Thymus (tissue), 14 donors: ENCODE data around the gene SERINC5. TPM values are rescaled to one million over a fixed set of nuclear protein-coding genes. Genes with fewer than 3 reads are reported as not detected.
A peak's percentile ranks its signal among the peaks of the same experiment; 100 is the strongest.
"Not testable (repeated sequence)": the region's sequence is repeated elsewhere in the genome, so short reads cannot be mapped to it uniquely, and the experiment has no call there.

Experiments used
- DNase-seq, 9 donors: peaks; one replicate each; pipeline ENCODE4 v3.0.0-alpha.2; 2013; ENCODE audit warnings: low spot score in 9 of 9, low read depth in 6 of 9, missing footprints in 1 of 9
- H3K27ac ChIP-seq, 2 donors: one replicate each; pipeline ENCODE4 v1.5.1; 2013; ENCODE audit warnings: control low read depth in 1 of 2, low read depth in 1 of 2, low read length in 1 of 2, mild to moderate bottlenecking in 1 of 2, moderate library complexity in 1 of 2
- H3K27me3 ChIP-seq, 2 donors: one replicate each; pipeline ENCODE4 v1.5.1; 2013; ENCODE audit warnings: low read length in 1 of 2; ENCODE audit not compliant: control insufficient read depth in 2 of 2, insufficient read depth in 1 of 2
- H3K36me3 ChIP-seq, 2 donors: one replicate each; pipeline ENCODE4 v1.5.1; 2013; ENCODE audit warnings: low read length in 1 of 2, mild to moderate bottlenecking in 1 of 2, moderate library complexity in 1 of 2; ENCODE audit not compliant: control insufficient read depth in 2 of 2, insufficient read depth in 2 of 2
- H3K4me1 ChIP-seq, 2 donors: one replicate each; pipeline ENCODE4 v1.5.1; 2013; ENCODE audit warnings: low read length in 2 of 2; ENCODE audit not compliant: control insufficient read depth in 2 of 2, insufficient read depth in 2 of 2
- H3K4me3 ChIP-seq, 2 donors: one replicate each; pipeline ENCODE4 v1.5.1; 2013; ENCODE audit warnings: low read length in 2 of 2, control low read depth in 1 of 2, mild to moderate bottlenecking in 1 of 2
- H3K9me3 ChIP-seq, 2 donors: one replicate each; pipeline ENCODE4 v1.5.1; 2013; ENCODE audit warnings: low read length in 1 of 2, mild to moderate bottlenecking in 1 of 2; ENCODE audit not compliant: control insufficient read depth in 2 of 2, insufficient read depth in 1 of 2
- WGBS: extraction: QIAGEN DNeasy Blood & Tissue Kit; methylation state at CpG from one replicate; pipeline ENCODE4 v1.1.7; 2013; 5-methylcytosine and 5-hydroxymethylcytosine counted together
- long read RNA-seq, 10 donors: transcript quantifications; one replicate each; lab custom pipeline, GENCODE V29; 2026
- polyA plus RNA-seq: library from polyadenylated mRNA; stranded (reverse); fragments of 200-250 nt; gene quantifications from one replicate; pipeline ENCODE4 v1.2.3, GENCODE V29; 2013
- total RNA-seq: library from RNA; stranded (reverse); fragments of 120-200 nt; gene quantifications from one replicate; pipeline ENCODE4 v1.2.4, GENCODE V29; 2013
- donor health status: healthy.

Gene SERINC5
- 14.7 TPM for total RNA-seq
- 7.1 TPM for polyA plus RNA-seq
- long read RNA-seq, donor 1 = 0 reads
- long read RNA-seq, donor 2 = 0 reads
- long read RNA-seq, donor 3, full-length matches to known transcripts = 8 of 8 reads
- long read RNA-seq, donor 3, partial matches to known transcripts = 0 of 8 reads
- long read RNA-seq, donor 3, other reads (novel, unspliced or antisense) = 0 of 8 reads
- long read RNA-seq, donor 4, full-length matches to known transcripts = 4 of 4 reads
- long read RNA-seq, donor 4, partial matches to known transcripts = 0 of 4 reads
- long read RNA-seq, donor 4, other reads (novel, unspliced or antisense) = 0 of 4 reads
- long read RNA-seq, donor 5, full-length matches to known transcripts = 6 of 6 reads
- long read RNA-seq, donor 5, partial matches to known transcripts = 0 of 6 reads
- long read RNA-seq, donor 5, other reads (novel, unspliced or antisense) = 0 of 6 reads
- long read RNA-seq, donor 6, full-length matches to known transcripts = 4 of 4 reads
- long read RNA-seq, donor 6, partial matches to known transcripts = 0 of 4 reads
- long read RNA-seq, donor 6, other reads (novel, unspliced or antisense) = 0 of 4 reads
- long read RNA-seq, donor 7, full-length matches to known transcripts = 9 of 9 reads
- long read RNA-seq, donor 7, partial matches to known transcripts = 0 of 9 reads
- long read RNA-seq, donor 7, other reads (novel, unspliced or antisense) = 0 of 9 reads
- long read RNA-seq, donor 8, full-length matches to known transcripts = 1 of 1 reads
- long read RNA-seq, donor 8, partial matches to known transcripts = 0 of 1 reads
- long read RNA-seq, donor 8, other reads (novel, unspliced or antisense) = 0 of 1 reads
- long read RNA-seq, donor 9, full-length matches to known transcripts = 5 of 5 reads
- long read RNA-seq, donor 9, partial matches to known transcripts = 0 of 5 reads
- long read RNA-seq, donor 9, other reads (novel, unspliced or antisense) = 0 of 5 reads
- long read RNA-seq, donor 10, full-length matches to known transcripts = 9 of 9 reads
- long read RNA-seq, donor 10, partial matches to known transcripts = 0 of 9 reads
- long read RNA-seq, donor 10, other reads (novel, unspliced or antisense) = 0 of 9 reads

GRCh38 chr5:80255811-80256712 lies at the start of gene SERINC5:
SERINC5 (minus strand) TSS chr5:80256048; CDS start chr5:80255922, 126 bp downstream.
- Histone ChIP-seq H3K36me3 (no peaks in the 10 kb centered on the region), H3K4me1 (peaks cover 21 to 44% of the 10 kb centered on the region in 2 donors), H3K4me3 (peak within 1 kb of the TSS; percentile 85 to 99), H3K27me3 (no peaks in the 10 kb centered on the region), H3K9me3 (no peaks in the 10 kb centered on the region), H3K27ac (peak within 1 kb of the TSS; percentile 98 to 99)
- WGBS = 1% methylated on average over 87 of the region's 87 CpGs
- peak in 8 of 9 donors; percentile 60 to 91 (median 78) for DNase-seq

- Histone ChIP-seq H3K36me3 (no peaks in the 10 kb centered on the region), H3K27ac (no peak overlapping the region), H3K4me1 (no peaks in the 10 kb centered on the region), H3K27me3 (no peaks in the 10 kb centered on the region), H3K9me3 (no peaks in the 10 kb centered on the region), H3K4me3 (no peak overlapping the region)
- no peak for DNase-seq
- 96% methylated on average over 11 of the region's 11 CpGs for WGBS
Observed at GRCh38 chr5:80302636-80303035, 46.8 kb upstream of the SERINC5 start.

- H3K4me3 ChIP-seq, DNase-seq: not testable (repeated sequence)
Observed at GRCh38 chr5:80301342-80301741, 45.5 kb upstream of the SERINC5 start.

GRCh38 chr5:80300796-80301195 lies 44.9 kb upstream of the SERINC5 start:
- not testable (repeated sequence) for H3K4me1 ChIP-seq, H3K27me3 ChIP-seq, H3K4me3 ChIP-seq, H3K27ac ChIP-seq, H3K9me3 ChIP-seq, H3K36me3 ChIP-seq, DNase-seq
- WGBS = 98% methylated on average over 20 of the region's 27 CpGs

More at GRCh38 chr5:80301342-80301741, 45.5 kb upstream of the SERINC5 start:
- H3K27me3 ChIP-seq, H3K9me3 ChIP-seq, H3K4me1 ChIP-seq, H3K36me3 ChIP-seq, H3K27ac ChIP-seq: not testable (repeated sequence)
- 98% methylated on average over 20 of the region's 34 CpGs for WGBS

- DNase-seq = no peak
- Histone ChIP-seq H3K27me3 (no peaks in the 10 kb centered on the region), H3K27ac (no peak overlapping the region), H3K36me3 (no peaks in the 10 kb centered on the region), H3K4me3 (no peak overlapping the region), H3K9me3 (no peaks in the 10 kb centered on the region), H3K4me1 (no peaks in the 10 kb centered on the region)
- WGBS = 85% methylated on average over 8 of the region's 8 CpGs
Observed at GRCh38 chr5:80300125-80300524, 44.3 kb upstream of the SERINC5 start.

GRCh38 chr5:80299601-80300000 lies 43.8 kb upstream of the SERINC5 start:
- Histone ChIP-seq H3K9me3 (no peaks in the 10 kb centered on the region), H3K4me3 (no peak overlapping the region), H3K27me3 (no peaks in the 10 kb centered on the region), H3K27ac (no peak overlapping the region), H3K4me1 (no peaks in the 10 kb centered on the region), H3K36me3 (no peaks in the 10 kb centered on the region)
- 98% methylated on average over 8 of the region's 8 CpGs for WGBS
- no peak for DNase-seq

- H3K27me3 ChIP-seq = no peaks in the 10 kb centered on the region
- H3K27ac ChIP-seq = no peak overlapping the region
- whole genome bisulfite sequencing = 87% methylated on average over 6 of the region's 6 CpGs
- H3K36me3 ChIP-seq = no peaks in the 10 kb centered on the region
- no peak overlapping the region for H3K4me3 ChIP-seq
- DNase-seq = no peak
- H3K4me1 ChIP-seq = no peaks in the 10 kb centered on the region
- no peaks in the 10 kb centered on the region for H3K9me3 ChIP-seq
Observed at GRCh38 chr5:80296121-80296520, 40.3 kb upstream of the SERINC5 start.

GRCh38 chr5:80291761-80292160 lies 35.9 kb upstream of the SERINC5 start:
- H3K9me3 ChIP-seq = no peaks in the 10 kb centered on the region
- no peaks in the 10 kb centered on the region for H3K27me3 ChIP-seq
- DNase-seq = no peak
- H3K4me1 ChIP-seq = no peaks in the 10 kb centered on the region
- no peak overlapping the region for H3K27ac ChIP-seq
- WGBS = 97% methylated on average over 8 of the region's 8 CpGs
- H3K36me3 ChIP-seq = no peaks in the 10 kb centered on the region
- H3K4me3 ChIP-seq = no peak overlapping the region
